ENCODE measurements around the gene EYS. TPM values are rescaled to one million over a fixed set of nuclear protein-coding genes. Genes with fewer than 3 reads are reported as not detected.

Gene EYS
- total RNA-seq, 1 experiment from 2014 or later, result not detected

DNA sequence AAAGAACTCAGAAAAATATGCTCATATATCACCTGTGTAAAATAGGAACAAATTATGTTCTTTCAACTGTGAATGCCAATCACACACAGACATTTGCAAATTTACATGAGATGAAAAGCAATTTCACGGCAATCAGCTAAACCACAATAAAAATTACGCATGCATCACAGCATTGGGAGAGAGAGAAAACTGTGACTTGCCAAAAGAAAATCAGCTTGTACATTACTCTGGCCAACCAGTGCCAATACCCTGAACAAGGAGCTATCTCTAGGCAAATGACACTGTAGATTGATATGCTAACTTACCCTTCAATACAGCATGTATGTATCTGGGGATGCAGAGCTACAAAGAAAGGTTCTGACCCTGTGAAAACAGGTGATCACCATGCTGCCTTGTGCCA, 515.6 kb downstream of the EYS start:
- Histone ChIP-seq H3K14ac (ENCODE audit: insufficient read depth, low read length) (no peak overlapping the region), H3K4me1 (ENCODE audit: insufficient read depth, low read length) (peaks cover 3% of the 10 kb centered on the region; the same call in 1 of the 2 replicates), H3K27me3 (ENCODE audit: insufficient read depth, low read length) (no peaks in the 10 kb centered on the region), H3K23me2 (ENCODE audit: insufficient read length, low read depth, low read length, poor library complexity, severe bottlenecking) (no peaks in the 10 kb centered on the region), H2BK12ac (ENCODE audit: insufficient read length, low read depth, low read length) (no peak overlapping the region), H3K27ac (ENCODE audit: insufficient read length, low read depth, low read length) (no peak overlapping the region), H3K79me2 (ENCODE audit: insufficient read depth, low read length) (no peaks in the 10 kb centered on the region), H3K23ac (ENCODE audit: insufficient read length, low read depth, low read length) (no peak overlapping the region), H4K8ac (replicated peaks; ENCODE audit: insufficient read length, low read depth, low read length) (no peak overlapping the region), H2BK120ac (ENCODE audit: low read depth, low read length, poor library complexity, severe bottlenecking) (no peak overlapping the region), H3K18ac (ENCODE audit: insufficient read length, low read depth, low read length) (no peak overlapping the region), H4K20me1 (ENCODE audit: control insufficient read depth, insufficient read depth, insufficient read length) (no peaks in the 10 kb centered on the region), H2BK5ac (ENCODE audit: insufficient read length, low read length) (no peak overlapping the region), H3K9ac (ENCODE audit: extremely low read depth, insufficient read length, low read length) (no peak overlapping the region), H4K91ac (ENCODE audit: insufficient read length, low read depth, low read length) (no peak overlapping the region), H3T11ph (ENCODE audit: low read length) (no peak overlapping the region), H2AFZ (ENCODE audit: low read length) (no peak overlapping the region), H3K56ac (ENCODE audit: insufficient read length, low read depth, low read length) (no peak overlapping the region), H2AK5ac (ENCODE audit: insufficient read length, low read length) (no peak overlapping the region), H3K9me3 (ENCODE audit: control insufficient read depth, low read depth, low read length) (no peaks in the 10 kb centered on the region), H3K4me2 (ENCODE audit: insufficient read depth, insufficient read length, low read length) (no peak overlapping the region), H3K79me1 (ENCODE audit: insufficient read depth, low read depth, low read length, poor library complexity, severe bottlenecking) (no peaks in the 10 kb centered on the region), H2BK15ac (ENCODE audit: low read depth, low read length) (no peak overlapping the region), H3K4ac (ENCODE audit: low read depth, low read length) (no peak overlapping the region), H4K5ac (ENCODE audit: insufficient read length, low read depth, low read length) (no peak overlapping the region), H2BK20ac (ENCODE audit: low read depth, low read length, poor library complexity, severe bottlenecking) (no peak overlapping the region)
- H3K27ac Mint-ChIP-seq, result peak overlapping the region in 2 of 3 experiments; percentile 76 to 96; a peak in 4 of 7 replicates
- H3K9me3 Mint-ChIP-seq, result no peaks in the 10 kb centered on the region
- TF ChIP-seq, protein P1, sequence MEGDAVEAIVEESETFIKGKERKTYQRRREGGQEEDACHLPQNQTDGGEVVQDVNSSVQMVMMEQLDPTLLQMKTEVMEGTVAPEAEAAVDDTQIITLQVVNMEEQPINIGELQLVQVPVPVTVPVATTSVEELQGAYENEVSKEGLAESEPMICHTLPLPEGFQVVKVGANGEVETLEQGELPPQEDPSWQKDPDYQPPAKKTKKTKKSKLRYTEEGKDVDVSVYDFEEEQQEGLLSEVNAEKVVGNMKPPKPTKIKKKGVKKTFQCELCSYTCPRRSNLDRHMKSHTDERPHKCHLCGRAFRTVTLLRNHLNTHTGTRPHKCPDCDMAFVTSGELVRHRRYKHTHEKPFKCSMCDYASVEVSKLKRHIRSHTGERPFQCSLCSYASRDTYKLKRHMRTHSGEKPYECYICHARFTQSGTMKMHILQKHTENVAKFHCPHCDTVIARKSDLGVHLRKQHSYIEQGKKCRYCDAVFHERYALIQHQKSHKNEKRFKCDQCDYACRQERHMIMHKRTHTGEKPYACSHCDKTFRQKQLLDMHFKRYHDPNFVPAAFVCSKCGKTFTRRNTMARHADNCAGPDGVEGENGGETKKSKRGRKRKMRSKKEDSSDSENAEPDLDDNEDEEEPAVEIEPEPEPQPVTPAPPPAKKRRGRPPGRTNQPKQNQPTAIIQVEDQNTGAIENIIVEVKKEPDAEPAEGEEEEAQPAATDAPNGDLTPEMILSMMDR (conservative IDR thresholded peaks at IDR 0.05), result no peak
- peaks cover 13 to 17% of the 10 kb centered on the region in 2 experiments for H3K4me1 Mint-ChIP-seq
- no CpG with 5 or more reads among the region's 2 CpGs for WGBS (ENCODE audit: extremely low coverage, insufficient read length, low lambda C conversion rate)
- no peak overlapping the region for H3K4me3 Mint-ChIP-seq
- H3K27me3 Mint-ChIP-seq (ENCODE audit: low read depth), result no peaks in the 10 kb centered on the region
- no peak for DNase-seq
- no peaks in the 10 kb centered on the region for H3K36me3 Mint-ChIP-seq (ENCODE audit: insufficient read depth in 1 of 3, low read depth in 3 of 3)
